ENCODE results near the gene PLEKHA1.

GRCh38 chr10:122357685-122358084, 16.8 kb upstream of the PLEKHA1 start:
- no peak for TF ChIP-seq CTCF (conservative IDR thresholded peaks at IDR 0.05; ENCODE audit: low read depth, low read length)
- no peak for TF ChIP-seq EZH2 (IDR thresholded peaks at IDR 0.05; ENCODE audit: borderline replicate concordance, low read depth, low read length, poor library complexity, severe bottlenecking)

All from A673 (cell line).